NCI-H2196 treated with DMSO at 0.1 percent for 48 hours (cell line): Measurements from ENCODE around the gene C19orf25.
"Not testable (repeated sequence)": the region's sequence is repeated elsewhere in the genome, so short reads cannot be mapped to it uniquely, and the experiment has no call there.

Experiments
- DNase-seq: peaks from one replicate; lab custom pipeline; 2025; ENCODE audit not compliant: unreplicated experiment; lab: John Stamatoyannopoulos, UW

Gene C19orf25

GRCh38 chr19:1512671-1513498 lies 33.9 kb upstream of the C19orf25 start, which contains the start of gene ADAMTSL5:
Gene ADAMTSL5 (minus strand): TSS chr19:1513019. CDS start chr19:1510943, 2,076 bp downstream.
- peak; percentile 45 for DNase-seq

DNA sequence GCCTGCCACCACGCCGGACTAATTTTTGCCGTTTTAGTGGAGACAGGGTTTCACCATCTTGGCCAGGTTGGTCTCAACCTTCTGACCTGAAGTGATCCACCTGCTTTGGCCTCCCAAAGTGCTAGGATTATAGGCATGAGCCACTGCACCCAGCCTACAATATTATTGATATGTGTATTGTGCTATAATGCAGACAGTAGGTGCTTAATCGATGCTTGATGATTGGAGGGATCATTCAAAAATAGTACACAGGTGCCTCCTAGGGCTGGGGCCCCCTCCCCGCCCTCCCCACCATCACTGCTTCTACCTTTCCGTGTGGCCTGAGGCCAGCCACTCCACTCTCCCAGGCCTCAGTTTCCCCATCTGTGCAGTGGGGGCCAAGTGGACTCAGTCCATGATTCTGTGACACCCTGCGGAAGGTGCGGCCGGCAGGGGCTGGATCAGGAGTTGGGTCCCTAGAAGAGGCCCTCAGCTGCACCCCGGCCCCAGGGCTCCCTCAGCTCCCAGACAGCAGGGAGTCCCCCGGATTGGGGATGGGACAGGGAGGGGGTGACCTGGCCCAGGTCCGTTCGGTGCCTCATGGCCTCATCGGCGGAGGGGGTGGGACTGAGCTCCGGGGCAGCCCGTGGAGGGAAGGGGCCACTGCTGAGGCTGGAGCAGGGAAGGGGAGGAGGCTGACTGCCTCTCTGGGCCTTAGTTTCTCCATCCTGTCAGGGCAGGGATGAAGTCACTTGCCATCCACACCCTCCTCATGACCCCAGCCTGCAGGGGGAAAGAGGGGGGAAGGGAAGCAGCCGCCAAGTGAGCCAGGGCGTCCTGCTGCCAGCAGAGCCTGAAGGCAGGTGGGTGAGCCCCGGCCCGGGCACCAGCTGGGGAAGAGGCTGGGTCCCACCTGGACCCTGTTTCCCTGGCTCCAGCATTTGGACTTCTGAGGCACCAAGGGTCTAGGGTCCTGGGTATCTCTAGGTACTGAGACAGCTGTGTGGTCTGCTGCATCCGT lies 32.6 kb upstream of the C19orf25 start:
- no peak for DNase-seq

DNA sequence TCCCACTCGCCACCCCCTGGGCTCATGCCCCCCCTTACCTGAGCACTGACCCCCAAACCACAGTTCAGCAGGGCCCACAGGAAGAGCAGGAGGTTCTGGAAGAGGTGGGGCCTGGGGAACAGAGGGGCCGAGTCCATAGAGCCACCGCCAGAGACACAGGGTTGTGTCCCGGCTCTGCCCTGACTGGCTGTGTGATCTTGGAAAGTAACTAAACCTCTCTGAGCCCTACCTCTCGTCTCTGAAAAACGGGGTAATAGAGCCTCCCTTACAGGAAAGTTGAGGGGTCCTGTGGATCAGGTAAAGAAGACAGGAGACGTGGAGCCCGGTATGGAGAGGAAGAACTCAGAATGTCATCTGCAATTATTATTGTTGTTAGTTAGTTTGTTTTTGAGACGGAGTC lies 31.8 kb upstream of the C19orf25 start:
- no peak for DNase-seq

DNA sequence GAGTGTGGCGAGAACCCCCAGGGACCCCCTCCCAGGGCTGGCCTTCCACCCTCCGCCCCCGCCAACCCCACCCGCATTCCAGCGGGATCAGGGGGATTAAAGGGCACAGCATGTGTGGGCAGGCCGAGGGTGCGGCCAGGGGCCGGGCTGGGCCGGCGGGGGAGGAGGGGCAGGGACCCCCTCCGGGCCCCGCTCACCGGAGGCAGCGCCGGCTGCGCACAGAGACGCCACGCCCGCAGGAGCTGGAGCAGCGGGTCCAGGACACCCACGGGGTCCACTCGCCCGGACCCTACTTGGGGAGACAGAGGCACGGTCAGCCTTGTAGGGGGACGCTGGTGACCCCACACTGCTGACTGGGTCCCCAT lies 31.4 kb upstream of the C19orf25 start:
- DNase-seq: no peak

GRCh38 chr19:1509602-1510441 lies 30.8 kb upstream of the C19orf25 start:
- no peak for DNase-seq

DNA sequence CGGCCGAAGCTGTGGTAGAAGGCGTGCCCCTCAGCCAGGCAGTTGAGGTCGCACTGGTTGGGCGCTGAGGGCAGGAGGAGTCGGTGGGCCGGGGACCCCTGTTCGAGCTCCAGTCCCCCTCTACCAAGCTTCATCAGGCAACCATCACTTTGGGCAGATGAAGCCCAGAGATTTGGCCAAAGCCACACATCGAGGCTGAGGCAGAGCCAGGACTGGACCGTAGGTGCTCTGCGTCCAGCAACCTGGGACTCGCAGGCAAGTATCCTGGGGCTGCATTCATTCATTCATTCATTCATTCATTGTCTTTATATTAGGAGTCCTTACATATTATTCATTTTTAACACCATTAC lies 29.5 kb upstream of the C19orf25 start:
- no peak for DNase-seq

GRCh38 chr19:1507763-1508506 lies 28.9 kb upstream of the C19orf25 start:
- peak; percentile 98 for DNase-seq

DNA sequence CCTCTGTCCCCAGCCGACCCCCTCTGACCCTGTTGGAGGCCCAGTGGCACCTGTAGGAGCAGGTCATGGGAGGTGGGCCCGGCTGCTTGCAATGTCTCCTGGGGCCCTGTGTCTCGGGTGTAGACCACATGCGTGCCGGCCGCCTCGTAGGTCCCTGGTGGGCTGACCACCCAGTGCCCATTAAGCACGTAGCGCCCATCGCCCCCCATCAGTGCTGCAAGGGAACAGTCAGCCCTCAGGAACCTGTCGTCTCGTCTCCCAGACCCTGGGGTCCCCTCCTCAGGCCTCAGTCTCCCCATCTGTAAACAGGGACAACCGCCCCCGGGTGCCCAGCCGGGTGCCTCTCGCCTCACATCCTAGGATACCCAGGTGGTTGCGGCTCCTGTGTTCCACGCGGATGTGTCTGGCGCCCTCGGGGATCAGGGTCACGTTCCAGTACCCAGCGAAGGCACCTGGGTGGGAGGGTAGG lies 28.2 kb upstream of the C19orf25 start:
- DNase-seq: no peak

DNA sequence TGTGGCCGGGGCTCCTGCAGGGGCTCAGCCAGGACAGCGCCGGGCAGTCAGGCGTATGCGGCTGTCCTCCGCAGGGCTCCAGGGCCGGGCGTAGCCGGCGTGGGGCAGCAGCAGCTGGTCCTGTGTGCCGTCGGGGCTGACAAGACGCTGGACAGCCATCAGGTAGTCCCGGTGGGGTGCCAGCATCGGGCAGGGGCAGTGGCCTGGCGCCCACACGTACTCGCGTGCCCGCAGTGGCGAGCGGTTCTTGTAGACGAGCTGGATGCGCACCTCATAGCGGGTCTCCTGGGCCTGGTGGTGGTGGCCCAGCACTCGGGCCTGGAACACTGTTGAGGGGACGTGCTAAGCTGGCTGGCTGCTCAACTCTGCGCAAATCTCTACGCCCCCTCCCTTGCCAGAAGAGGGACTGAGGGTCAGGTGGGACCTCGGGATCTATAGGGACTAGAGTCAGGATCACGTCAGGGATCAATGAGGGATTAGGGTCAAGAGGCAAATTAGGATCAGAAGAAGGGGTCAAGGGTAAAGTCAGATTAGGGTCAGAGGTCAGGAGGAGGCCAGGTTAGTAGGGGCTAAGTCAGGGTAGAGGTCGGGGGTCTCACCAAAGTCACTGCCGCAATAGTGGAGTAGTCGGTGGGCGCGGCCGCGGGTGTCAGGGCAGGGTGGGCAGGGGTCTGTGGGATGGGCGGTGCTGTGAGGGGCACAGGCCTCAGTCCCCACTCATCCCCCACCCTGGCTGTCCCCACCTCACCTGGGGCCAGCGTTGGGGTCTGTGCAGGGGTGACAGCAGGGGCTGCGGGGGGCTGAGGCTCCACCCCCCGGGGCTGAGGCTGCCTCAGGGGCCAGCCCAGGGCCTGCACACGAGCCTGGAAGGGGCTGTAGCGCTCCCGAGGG lies 27.2 kb upstream of the C19orf25 start:
- DNase-seq: no peak

DNA sequence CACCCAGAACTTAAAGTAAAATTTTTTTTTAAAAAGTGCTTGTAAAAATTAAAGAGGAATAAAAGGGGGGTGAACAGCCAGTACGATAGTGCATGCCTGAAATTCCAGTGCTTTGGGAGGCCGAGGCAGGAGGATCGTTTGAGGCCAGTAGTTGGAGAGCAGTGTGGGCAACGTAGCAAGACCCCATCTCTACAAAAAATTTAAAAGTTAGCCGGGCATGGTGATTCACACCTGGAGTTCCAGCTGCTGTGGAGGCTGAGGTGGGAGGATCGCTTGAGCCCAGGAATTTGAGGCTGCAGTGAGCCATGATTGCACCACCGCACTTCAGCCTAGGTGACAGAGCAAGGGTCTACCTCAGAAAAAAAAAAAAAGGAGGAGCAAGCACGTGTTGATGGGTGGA lies 26.0 kb upstream of the C19orf25 start:
- no peak for DNase-seq

DNA sequence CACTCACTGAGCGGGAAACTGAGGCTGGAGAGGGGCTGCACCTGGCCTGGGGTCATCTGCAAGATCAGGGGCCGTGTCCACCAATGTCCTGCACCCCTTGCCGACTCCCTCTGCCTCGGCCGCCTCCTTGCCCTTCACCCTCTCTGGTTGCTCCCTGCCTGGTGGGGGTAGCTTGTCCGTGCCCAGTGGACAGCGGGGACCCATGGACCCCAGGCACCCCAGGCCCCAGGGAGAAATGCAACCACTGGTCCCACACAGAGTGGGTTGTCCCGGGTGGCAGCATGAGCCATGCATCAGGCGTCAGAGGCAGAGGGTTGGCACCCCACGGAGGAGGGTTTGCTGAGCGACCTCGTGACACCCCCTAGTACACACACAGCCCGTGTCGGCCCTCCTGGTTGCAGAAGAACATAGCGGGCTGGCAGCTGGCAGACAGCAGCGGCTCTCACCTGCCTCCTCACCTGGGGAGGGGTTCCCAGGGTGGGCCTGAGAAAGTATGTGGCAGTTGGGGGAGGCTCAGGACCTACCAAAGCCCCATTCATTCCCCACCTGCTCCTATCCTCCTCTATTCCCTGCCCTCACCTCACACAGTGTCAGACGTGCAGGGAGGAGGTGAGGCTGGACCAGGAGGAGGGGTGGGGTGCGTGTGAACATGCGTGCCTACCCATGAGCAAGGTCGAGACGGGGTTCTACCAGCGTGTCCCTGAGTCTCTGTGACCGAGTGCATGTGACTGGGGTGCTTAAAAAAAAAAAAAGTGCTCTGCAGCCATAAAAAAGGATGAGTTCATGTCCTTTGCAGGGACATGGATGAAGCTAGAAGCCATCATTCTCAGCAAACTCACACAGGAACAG lies 25.1 kb upstream of the C19orf25 start:
- DNase-seq: no peak

GRCh38 chr19:1503089-1503924 lies 24.3 kb upstream of the C19orf25 start:
- DNase-seq: no peak

- DNase-seq: no peak
Measured at GRCh38 chr19:1502433-1503088, 23.5 kb upstream of the C19orf25 start.

DNA sequence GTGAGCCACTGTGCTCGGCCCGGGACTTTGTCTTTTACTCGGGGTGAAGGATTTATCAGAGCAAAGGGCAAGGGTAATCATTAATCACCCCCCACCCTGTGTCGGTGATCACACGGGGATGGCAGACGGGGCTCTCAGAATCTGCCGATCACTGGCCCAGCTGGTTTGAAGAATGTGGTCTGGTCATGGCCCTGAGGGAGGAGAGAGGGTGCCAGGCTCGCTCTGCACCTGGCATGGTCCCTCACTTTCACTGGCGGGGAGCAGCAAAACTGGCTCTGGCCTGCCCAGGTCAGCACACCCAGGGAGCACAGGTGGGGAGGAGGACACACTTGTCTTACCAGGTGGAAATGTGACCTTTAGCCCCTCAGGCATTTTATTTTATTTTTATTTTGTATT lies 22.2 kb upstream of the C19orf25 start:
- DNase-seq: no peak

GRCh38 chr19:1499231-1499630 lies 20.2 kb upstream of the C19orf25 start:
- not testable (repeated sequence) for DNase-seq

DNA sequence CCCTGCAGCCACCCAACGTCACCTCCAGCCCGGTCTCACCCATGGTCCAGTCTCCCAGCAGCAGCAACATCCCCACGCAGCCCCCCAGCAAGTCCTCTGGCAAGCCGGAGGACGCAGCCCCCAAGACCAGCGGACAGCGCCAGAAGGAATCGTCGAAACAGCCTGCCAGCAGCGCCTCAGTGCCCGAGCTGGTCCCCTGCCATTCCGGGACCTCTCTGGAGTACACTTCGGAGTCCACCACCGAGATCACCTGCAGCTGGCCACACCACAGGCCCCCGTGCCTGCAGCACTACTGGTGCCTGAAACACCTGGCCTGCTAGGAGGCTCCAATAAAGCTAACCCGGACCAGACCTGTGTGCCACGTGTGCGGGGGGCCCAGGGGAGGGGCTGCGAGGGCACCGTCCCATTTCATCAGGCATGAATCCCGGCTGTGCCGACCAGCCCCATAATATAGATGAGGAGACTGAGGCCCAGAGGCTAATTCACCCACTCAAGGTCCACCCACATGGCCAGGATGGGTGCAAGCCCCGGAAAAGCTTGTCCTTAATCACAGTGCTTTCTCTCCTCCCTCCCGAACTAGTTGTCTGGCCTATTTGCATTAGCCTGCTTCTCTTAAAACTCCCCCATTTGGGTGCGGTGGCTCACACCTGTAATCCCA lies 18.7 kb upstream of the C19orf25 start:
- no peak for DNase-seq
